ENCODE measurements around the gene CSNK2A3.

Gene CSNK2A3

DNA sequence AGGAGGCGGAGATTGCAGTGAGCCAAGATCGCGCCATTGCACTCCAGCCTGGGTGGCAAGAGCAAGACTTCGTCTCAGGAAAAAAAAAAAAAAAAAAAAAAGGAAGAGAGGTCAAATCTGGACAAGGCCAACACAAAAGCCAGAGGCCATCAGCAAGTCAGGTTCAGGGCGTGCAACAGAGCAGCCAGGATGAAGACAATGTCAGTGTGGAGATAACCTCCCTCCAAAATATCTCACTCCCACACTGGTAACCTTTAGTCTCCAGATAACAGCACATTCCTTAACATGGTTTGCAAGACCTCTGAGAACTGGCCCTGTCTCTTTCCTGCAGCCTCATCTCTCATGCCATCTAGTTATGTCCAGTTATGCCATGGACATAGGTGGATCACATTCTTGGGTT lies 4.7 kb downstream of the CSNK2A3 start:
- Histone ChIP-seq H3K4me1 (ENCODE audit: control insufficient read depth in 2 of 2, insufficient read depth in 1 of 2, low read depth in 1 of 2, low read length in 2 of 2) (no peaks in the 10 kb centered on the region), H2AK5ac (ENCODE audit: low read depth, low read length) (no peak overlapping the region), H3K18ac (ENCODE audit: low read length) (no peak overlapping the region), H3K9ac (ENCODE audit: low read depth, low read length, poor library complexity) (no peak overlapping the region), H2BK120ac (ENCODE audit: low read depth, low read length) (no peak overlapping the region), H2BK5ac (ENCODE audit: low read length) (no peak overlapping the region), H2BK15ac (ENCODE audit: low read length) (no peak overlapping the region), H3K36me3 (replicated peaks in 1 of 2; ENCODE audit: control insufficient read depth in 2 of 2, insufficient read depth in 2 of 2, low read length in 2 of 2) (no peaks in the 10 kb centered on the region), H2BK12ac (ENCODE audit: low read length) (no peak overlapping the region), H3K9me3 (replicated peaks in 1 of 2; ENCODE audit: control insufficient read depth in 2 of 2, insufficient read depth in 1 of 2, low read depth in 1 of 2, low read length in 2 of 2) (no peaks in the 10 kb centered on the region), H3K27ac (replicated peaks; ENCODE audit: low read length) (no peak overlapping the region), H3K27me3 (ENCODE audit: control insufficient read depth in 3 of 3, insufficient read depth in 3 of 3, low read depth in 1 of 3, low read length in 3 of 3) (no peaks in the 10 kb centered on the region), H3K4me3 (ENCODE audit: low read length in 2 of 2) (no peak overlapping the region), H3K4me2 (ENCODE audit: insufficient read depth, low read length, poor library complexity, severe bottlenecking) (no peak overlapping the region), H4K8ac (ENCODE audit: low read depth, low read length) (no peak overlapping the region), H2AFZ (ENCODE audit: low read length) (no peak overlapping the region), H3K4ac (ENCODE audit: low read length) (no peak overlapping the region), H3K23ac (ENCODE audit: low read depth, low read length, poor library complexity) (no peak overlapping the region), H3K79me1 (ENCODE audit: low read depth, low read length) (no peaks in the 10 kb centered on the region), H3K14ac (ENCODE audit: low read length) (no peak overlapping the region), H4K91ac (ENCODE audit: low read depth, low read length, poor library complexity) (no peak overlapping the region)
- WGBS, 2 donors (ENCODE audit: extremely low coverage in 2 of 2, insufficient read length in 2 of 2, insufficient replicate concordance in 1 of 2), result no CpG with 5 or more reads among the region's 5 CpGs
- no peak for DNase-seq (ENCODE audit: low spot score)

DNA sequence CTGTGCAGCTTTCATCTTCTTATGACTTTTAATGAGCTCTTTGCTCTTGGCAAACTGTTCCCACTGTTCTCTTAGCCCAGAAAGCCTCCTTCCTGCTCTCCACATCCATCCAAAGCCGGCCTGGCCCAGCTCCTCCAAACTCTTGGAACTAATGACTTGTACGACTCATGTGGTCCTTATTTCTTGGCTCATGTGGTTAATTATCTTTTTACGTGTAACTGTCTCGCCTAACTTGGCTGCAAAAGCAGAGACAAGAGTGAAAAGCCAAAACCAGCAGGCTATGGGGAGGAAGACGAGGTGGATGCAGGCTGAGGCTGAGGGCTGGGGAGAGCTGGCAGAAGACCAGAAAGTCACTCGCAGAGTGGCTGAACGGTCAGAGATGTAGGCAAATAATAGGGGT lies 5.5 kb downstream of the CSNK2A3 start:
- H4K91ac ChIP-seq (ENCODE audit: low read depth, low read length, poor library complexity), result no peak overlapping the region
- no peaks in the 10 kb centered on the region for H3K9me3 ChIP-seq (replicated peaks in 1 of 2; ENCODE audit: control insufficient read depth in 2 of 2, insufficient read depth in 1 of 2, low read depth in 1 of 2, low read length in 2 of 2)
- H2BK5ac ChIP-seq (ENCODE audit: low read length), result no peak overlapping the region
- H3K4ac ChIP-seq (ENCODE audit: low read length), result no peak overlapping the region
- H3K79me1 ChIP-seq (ENCODE audit: low read depth, low read length), result no peaks in the 10 kb centered on the region
- H2BK12ac ChIP-seq (ENCODE audit: low read length), result no peak overlapping the region
- H4K8ac ChIP-seq (ENCODE audit: low read depth, low read length), result no peak overlapping the region
- no peak overlapping the region for H3K4me2 ChIP-seq (ENCODE audit: insufficient read depth, low read length, poor library complexity, severe bottlenecking)
- no peaks in the 10 kb centered on the region for H3K4me1 ChIP-seq (ENCODE audit: control insufficient read depth in 2 of 2, insufficient read depth in 1 of 2, low read depth in 1 of 2, low read length in 2 of 2)
- no peaks in the 10 kb centered on the region for H3K36me3 ChIP-seq (replicated peaks in 1 of 2; ENCODE audit: control insufficient read depth in 2 of 2, insufficient read depth in 2 of 2, low read length in 2 of 2)
- WGBS, 2 donors (ENCODE audit: extremely low coverage in 2 of 2, insufficient read length in 2 of 2, insufficient replicate concordance in 1 of 2), result no CpG with 5 or more reads among the region's 7 CpGs
- H3K27me3 ChIP-seq (ENCODE audit: control insufficient read depth in 3 of 3, insufficient read depth in 3 of 3, low read depth in 1 of 3, low read length in 3 of 3), result no peaks in the 10 kb centered on the region
- no peak overlapping the region for H3K18ac ChIP-seq (ENCODE audit: low read length)
- no peak overlapping the region for H2AFZ ChIP-seq (ENCODE audit: low read length)
- no peak overlapping the region for H2BK15ac ChIP-seq (ENCODE audit: low read length)
- H3K23ac ChIP-seq (ENCODE audit: low read depth, low read length, poor library complexity), result no peak overlapping the region
- no peak overlapping the region for H3K9ac ChIP-seq (ENCODE audit: low read depth, low read length, poor library complexity)
- no peak overlapping the region for H3K14ac ChIP-seq (ENCODE audit: low read length)
- H2BK120ac ChIP-seq (ENCODE audit: low read depth, low read length), result no peak overlapping the region
- H3K4me3 ChIP-seq (ENCODE audit: low read length in 2 of 2), result no peak overlapping the region
- no peak overlapping the region for H2AK5ac ChIP-seq (ENCODE audit: low read depth, low read length)
- no peak overlapping the region for H3K27ac ChIP-seq (replicated peaks; ENCODE audit: low read length)
- no peak for DNase-seq (ENCODE audit: low spot score)

DNA sequence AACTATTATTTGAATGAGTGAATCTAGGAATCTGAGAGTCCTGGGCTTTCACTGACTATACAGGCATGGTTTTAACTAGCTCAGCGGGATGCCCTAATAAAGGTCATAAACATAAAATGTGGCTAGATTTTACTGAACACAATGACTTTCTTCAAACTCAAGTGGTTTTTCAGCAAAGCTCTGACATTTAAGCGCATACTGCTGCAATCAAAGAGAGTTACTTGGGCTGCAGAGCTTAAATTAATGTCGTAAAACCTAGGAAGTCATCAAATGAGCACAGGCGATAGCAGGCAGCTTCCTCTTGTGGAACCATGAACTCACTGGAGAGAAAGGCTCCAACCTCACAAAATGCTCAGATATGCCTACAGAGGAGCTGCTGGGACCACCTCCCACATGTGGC lies 6.7 kb downstream of the CSNK2A3 start:
- Histone ChIP-seq H3K36me3 (replicated peaks in 1 of 2; ENCODE audit: control insufficient read depth in 2 of 2, insufficient read depth in 2 of 2, low read length in 2 of 2) (no peaks in the 10 kb centered on the region), H3K18ac (ENCODE audit: low read length) (no peak overlapping the region), H2BK15ac (ENCODE audit: low read length) (no peak overlapping the region), H4K8ac (ENCODE audit: low read depth, low read length) (no peak overlapping the region), H2AFZ (ENCODE audit: low read length) (no peak overlapping the region), H3K9ac (ENCODE audit: low read depth, low read length, poor library complexity) (no peak overlapping the region), H3K27ac (replicated peaks; ENCODE audit: low read length) (no peak overlapping the region), H3K14ac (ENCODE audit: low read length) (no peak overlapping the region), H3K27me3 (ENCODE audit: control insufficient read depth in 3 of 3, insufficient read depth in 3 of 3, low read depth in 1 of 3, low read length in 3 of 3) (no peaks in the 10 kb centered on the region), H2BK5ac (ENCODE audit: low read length) (no peak overlapping the region), H3K4me2 (ENCODE audit: insufficient read depth, low read length, poor library complexity, severe bottlenecking) (no peak overlapping the region), H3K4me1 (ENCODE audit: control insufficient read depth in 2 of 2, insufficient read depth in 1 of 2, low read depth in 1 of 2, low read length in 2 of 2) (no peaks in the 10 kb centered on the region), H3K4ac (ENCODE audit: low read length) (no peak overlapping the region), H3K9me3 (replicated peaks in 1 of 2; ENCODE audit: control insufficient read depth in 2 of 2, insufficient read depth in 1 of 2, low read depth in 1 of 2, low read length in 2 of 2) (no peaks in the 10 kb centered on the region), H3K23ac (ENCODE audit: low read depth, low read length, poor library complexity) (no peak overlapping the region), H2BK12ac (ENCODE audit: low read length) (no peak overlapping the region), H2AK5ac (ENCODE audit: low read depth, low read length) (no peak overlapping the region), H2BK120ac (ENCODE audit: low read depth, low read length) (no peak overlapping the region), H4K91ac (ENCODE audit: low read depth, low read length, poor library complexity) (no peak overlapping the region), H3K79me1 (ENCODE audit: low read depth, low read length) (no peaks in the 10 kb centered on the region), H3K4me3 (ENCODE audit: low read length in 2 of 2) (no peak overlapping the region)
- WGBS, 2 donors (ENCODE audit: extremely low coverage in 2 of 2, insufficient read length in 2 of 2, insufficient replicate concordance in 1 of 2), result no CpG with 5 or more reads among the region's 4 CpGs
- no peak for DNase-seq (ENCODE audit: low spot score)

DNA sequence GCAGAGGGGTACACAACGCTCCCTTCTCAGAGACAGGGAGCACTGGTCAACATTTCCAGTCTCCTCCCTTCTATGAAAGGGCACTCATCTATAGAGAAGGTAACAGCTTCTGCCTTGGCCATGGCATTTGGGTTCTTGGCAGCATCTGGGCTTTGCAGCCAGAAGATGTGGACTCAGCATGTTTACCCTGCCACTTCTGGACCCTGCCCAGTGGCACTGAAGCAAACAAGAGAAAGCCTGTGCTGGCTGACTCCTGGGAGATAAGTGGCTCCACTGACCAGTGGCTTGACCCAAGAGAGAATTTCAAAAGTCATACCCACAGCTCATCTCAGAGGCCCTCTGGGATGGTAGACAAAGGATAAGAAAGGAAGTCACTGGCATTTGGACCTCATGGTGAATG lies 8.0 kb downstream of the CSNK2A3 start:
- DNase-seq (ENCODE audit: low spot score), result no peak
- WGBS, 2 donors (ENCODE audit: extremely low coverage in 2 of 2, insufficient read length in 2 of 2, insufficient replicate concordance in 1 of 2), result no CpG with 5 or more reads among the region's 1 CpG
- no peak overlapping the region for H3K4ac ChIP-seq (ENCODE audit: low read length)

More for the DNA sequence above, 8.0 kb downstream of the CSNK2A3 start:
- Histone ChIP-seq H3K14ac (ENCODE audit: low read length) (no peak overlapping the region), H2BK5ac (ENCODE audit: low read length) (no peak overlapping the region), H3K36me3 (replicated peaks in 1 of 2; ENCODE audit: control insufficient read depth in 2 of 2, insufficient read depth in 2 of 2, low read length in 2 of 2) (no peaks in the 10 kb centered on the region), H2AK5ac (ENCODE audit: low read depth, low read length) (no peak overlapping the region), H2BK120ac (ENCODE audit: low read depth, low read length) (no peak overlapping the region), H3K4me2 (ENCODE audit: insufficient read depth, low read length, poor library complexity, severe bottlenecking) (no peak overlapping the region), H2AFZ (ENCODE audit: low read length) (no peak overlapping the region), H3K27ac (replicated peaks; ENCODE audit: low read length) (no peak overlapping the region), H3K79me1 (ENCODE audit: low read depth, low read length) (no peaks in the 10 kb centered on the region), H2BK15ac (ENCODE audit: low read length) (no peak overlapping the region), H3K4me1 (ENCODE audit: control insufficient read depth in 2 of 2, insufficient read depth in 1 of 2, low read depth in 1 of 2, low read length in 2 of 2) (no peaks in the 10 kb centered on the region), H3K9ac (ENCODE audit: low read depth, low read length, poor library complexity) (no peak overlapping the region), H2BK12ac (ENCODE audit: low read length) (no peak overlapping the region), H4K8ac (ENCODE audit: low read depth, low read length) (no peak overlapping the region), H3K27me3 (ENCODE audit: control insufficient read depth in 3 of 3, insufficient read depth in 3 of 3, low read depth in 1 of 3, low read length in 3 of 3) (no peaks in the 10 kb centered on the region), H3K9me3 (replicated peaks in 1 of 2; ENCODE audit: control insufficient read depth in 2 of 2, insufficient read depth in 1 of 2, low read depth in 1 of 2, low read length in 2 of 2) (no peaks in the 10 kb centered on the region), H3K4me3 (ENCODE audit: low read length in 2 of 2) (no peak overlapping the region), H3K23ac (ENCODE audit: low read depth, low read length, poor library complexity) (no peak overlapping the region), H3K18ac (ENCODE audit: low read length) (peak overlapping the region; percentile 60), H4K91ac (ENCODE audit: low read depth, low read length, poor library complexity) (no peak overlapping the region)

All from neuronal stem cell (in vitro differentiated cells).